ENCODE measurements around the gene CLDN9. TPM values are rescaled to one million over a fixed set of nuclear protein-coding genes. Genes with fewer than 3 reads are reported as not detected.

CLDN9 gene
- total and polyA plus RNA-seq, 2 experiments from 2014 or later = 3.5 to 8.9 TPM

DNA sequence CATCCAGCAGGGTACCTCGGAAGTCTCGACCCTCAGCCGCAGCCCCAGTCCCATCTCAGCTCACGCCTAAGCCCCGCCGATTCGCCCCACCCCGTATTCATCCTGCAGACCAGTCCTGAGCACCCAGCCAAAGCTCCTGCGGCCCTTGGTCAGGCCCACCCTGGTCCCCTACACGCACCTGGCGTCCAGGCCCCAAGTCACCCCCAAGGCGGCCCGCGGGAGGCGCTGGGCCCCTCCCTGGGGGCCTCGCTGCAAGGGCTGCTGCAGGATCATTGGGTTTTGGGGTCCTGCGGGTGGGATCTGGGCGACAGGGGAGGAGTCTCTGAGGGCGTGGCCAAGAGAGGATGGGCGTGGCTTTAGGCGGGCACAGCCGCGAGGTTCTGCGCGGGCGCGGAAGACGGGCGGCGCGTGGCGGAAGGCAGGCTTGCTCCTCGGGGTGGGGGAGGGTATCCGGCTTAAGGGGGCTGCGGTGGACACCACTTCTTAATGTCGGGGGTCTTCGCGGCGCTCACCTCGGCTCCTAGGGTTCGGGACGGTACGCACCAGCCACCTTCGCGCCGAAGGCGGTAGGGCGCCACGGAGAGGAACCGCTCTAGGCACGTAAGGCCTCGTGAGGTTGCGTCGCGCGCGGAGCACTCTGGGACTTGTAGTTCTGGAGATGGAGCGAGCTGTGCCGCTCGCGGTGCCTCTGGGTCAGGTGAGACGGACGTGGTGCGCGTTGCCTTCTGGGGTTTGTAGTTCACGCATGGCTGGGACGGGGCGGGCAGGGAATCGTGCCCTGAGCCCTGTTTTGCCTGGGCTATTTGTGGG is 11.2 kb downstream of the CLDN9 start, which contains the start of the genes HCFC1R1 and THOC6:
HCFC1R1 (minus strand) TSS at position 274 of the 810 bp plus-strand sequence; CDS start at position 273, 1 bp downstream.
THOC6 (plus strand) TSS at position 367 of the 810 bp plus-strand sequence; CDS start at position 659, 292 bp downstream.
- H3K27me3 ChIP-seq = no peaks in the 10 kb centered on the region
- H3K4me2 ChIP-seq = peak within 1 kb of the TSS; percentile 99
- H4K20me1 ChIP-seq (ENCODE audit: insufficient read depth, poor library complexity, severe bottlenecking) = peaks cover 5% of the 10 kb centered on the region
- H2AFZ ChIP-seq = peak within 1 kb of the TSS; percentile 45
- peak within 1 kb of the TSS; percentile 98 for H3K27ac ChIP-seq
- H3K36me3 ChIP-seq (replicated peaks; ENCODE audit: insufficient read depth, low read depth) = no peaks in the 10 kb centered on the region
- peak; percentile 98 for DNase-seq (ENCODE audit: low spot score)
- TF ChIP-seq, protein P1, sequence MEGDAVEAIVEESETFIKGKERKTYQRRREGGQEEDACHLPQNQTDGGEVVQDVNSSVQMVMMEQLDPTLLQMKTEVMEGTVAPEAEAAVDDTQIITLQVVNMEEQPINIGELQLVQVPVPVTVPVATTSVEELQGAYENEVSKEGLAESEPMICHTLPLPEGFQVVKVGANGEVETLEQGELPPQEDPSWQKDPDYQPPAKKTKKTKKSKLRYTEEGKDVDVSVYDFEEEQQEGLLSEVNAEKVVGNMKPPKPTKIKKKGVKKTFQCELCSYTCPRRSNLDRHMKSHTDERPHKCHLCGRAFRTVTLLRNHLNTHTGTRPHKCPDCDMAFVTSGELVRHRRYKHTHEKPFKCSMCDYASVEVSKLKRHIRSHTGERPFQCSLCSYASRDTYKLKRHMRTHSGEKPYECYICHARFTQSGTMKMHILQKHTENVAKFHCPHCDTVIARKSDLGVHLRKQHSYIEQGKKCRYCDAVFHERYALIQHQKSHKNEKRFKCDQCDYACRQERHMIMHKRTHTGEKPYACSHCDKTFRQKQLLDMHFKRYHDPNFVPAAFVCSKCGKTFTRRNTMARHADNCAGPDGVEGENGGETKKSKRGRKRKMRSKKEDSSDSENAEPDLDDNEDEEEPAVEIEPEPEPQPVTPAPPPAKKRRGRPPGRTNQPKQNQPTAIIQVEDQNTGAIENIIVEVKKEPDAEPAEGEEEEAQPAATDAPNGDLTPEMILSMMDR (IDR thresholded peaks at IDR 0.05; ENCODE audit: poor library complexity) = no peak
- TF ChIP-seq EZH2phosphoT487 (IDR thresholded peaks at IDR 0.05; ENCODE audit: low read depth, severe bottlenecking, unreplicated experiment) = no peak
- no peak for TF ChIP-seq EZH2 (IDR thresholded peaks at IDR 0.05; ENCODE audit: borderline replicate concordance)
- H3K9me2 ChIP-seq (replicated peaks; ENCODE audit: insufficient read depth) = no peaks in the 10 kb centered on the region
- H3K4me3 ChIP-seq = peak within 1 kb of the TSS; percentile 79
- H3K79me2 ChIP-seq = peaks cover 24% of the 10 kb centered on the region
- peaks cover 33% of the 10 kb centered on the region for H3K4me1 ChIP-seq (ENCODE audit: insufficient read depth)
- H3K9me3 ChIP-seq (ENCODE audit: low read depth) = no peaks in the 10 kb centered on the region
- 2% methylated on average over 54 of the region's 69 CpGs for WGBS (ENCODE audit: low lambda C conversion rate, missing lambda C conversion rate)

DNA sequence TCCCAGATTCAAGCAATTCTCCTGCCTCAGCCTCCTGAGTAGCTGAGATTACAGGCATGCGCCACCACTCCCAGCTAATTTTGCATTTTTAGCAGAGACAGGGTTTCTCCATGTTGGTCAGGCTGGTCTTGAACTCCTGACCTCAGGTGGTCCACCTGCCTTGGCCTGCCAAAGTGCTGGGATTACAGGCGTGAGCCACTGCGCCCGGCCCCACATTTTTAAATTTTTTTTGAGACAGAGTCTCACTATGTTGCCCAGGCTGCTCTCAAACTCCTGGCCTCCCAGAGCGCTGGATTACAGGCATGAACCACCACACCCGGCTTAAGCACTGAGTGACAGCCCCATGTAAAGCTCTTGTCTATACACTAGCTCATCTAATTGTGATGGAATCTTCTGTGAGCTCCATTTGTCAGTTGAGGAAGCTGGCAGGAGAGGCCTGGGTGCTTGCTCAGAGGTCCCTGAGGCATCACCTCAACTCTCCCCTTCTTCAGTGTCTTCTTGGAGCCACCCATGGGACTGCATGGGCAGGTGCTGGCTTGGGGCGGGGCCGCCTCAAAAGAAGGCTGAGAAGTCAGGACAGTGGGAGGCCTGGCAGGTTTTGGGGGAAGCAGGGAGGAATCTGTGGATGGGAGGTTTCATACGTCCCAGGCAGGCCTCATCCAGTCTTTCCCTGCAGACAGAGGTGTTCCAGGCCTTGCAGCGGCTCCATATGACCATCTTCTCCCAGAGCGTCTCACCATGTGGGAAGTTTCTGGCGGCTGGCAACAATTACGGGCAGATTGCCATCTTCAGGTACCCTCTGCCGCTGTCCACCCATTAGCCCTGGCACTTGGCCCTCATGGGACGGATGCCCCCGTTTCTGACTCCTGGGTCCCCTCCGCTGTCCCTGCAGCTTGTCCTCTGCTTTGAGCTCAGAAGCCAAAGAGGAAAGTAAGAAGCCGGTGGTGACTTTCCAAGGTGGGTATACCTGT is 12.6 kb downstream of the CLDN9 start:
- Histone ChIP-seq H3K9me3 (ENCODE audit: low read depth) (no peaks in the 10 kb centered on the region), H4K20me1 (ENCODE audit: insufficient read depth, poor library complexity, severe bottlenecking) (peaks cover 5% of the 10 kb centered on the region), H3K27ac (no peak overlapping the region), H3K27me3 (no peaks in the 10 kb centered on the region), H3K4me1 (ENCODE audit: insufficient read depth) (peaks cover 28% of the 10 kb centered on the region), H3K9me2 (replicated peaks; ENCODE audit: insufficient read depth) (no peaks in the 10 kb centered on the region), H3K79me2 (peaks cover 15% of the 10 kb centered on the region), H2AFZ (no peak overlapping the region), H3K4me2 (peak overlapping the region; percentile 99), H3K36me3 (replicated peaks; ENCODE audit: insufficient read depth, low read depth) (no peaks in the 10 kb centered on the region), H3K4me3 (no peak overlapping the region)
- 96% methylated on average over 18 of the region's 18 CpGs for WGBS (ENCODE audit: low lambda C conversion rate, missing lambda C conversion rate)
- DNase-seq (ENCODE audit: low spot score) = peak; percentile 23
- TF ChIP-seq EZH2phosphoT487 (IDR thresholded peaks at IDR 0.05; ENCODE audit: low read depth, severe bottlenecking, unreplicated experiment) = no peak
- TF ChIP-seq, protein P1 (IDR thresholded peaks at IDR 0.05; ENCODE audit: poor library complexity) = no peak
- TF ChIP-seq EZH2 (IDR thresholded peaks at IDR 0.05; ENCODE audit: borderline replicate concordance) = no peak

DNA sequence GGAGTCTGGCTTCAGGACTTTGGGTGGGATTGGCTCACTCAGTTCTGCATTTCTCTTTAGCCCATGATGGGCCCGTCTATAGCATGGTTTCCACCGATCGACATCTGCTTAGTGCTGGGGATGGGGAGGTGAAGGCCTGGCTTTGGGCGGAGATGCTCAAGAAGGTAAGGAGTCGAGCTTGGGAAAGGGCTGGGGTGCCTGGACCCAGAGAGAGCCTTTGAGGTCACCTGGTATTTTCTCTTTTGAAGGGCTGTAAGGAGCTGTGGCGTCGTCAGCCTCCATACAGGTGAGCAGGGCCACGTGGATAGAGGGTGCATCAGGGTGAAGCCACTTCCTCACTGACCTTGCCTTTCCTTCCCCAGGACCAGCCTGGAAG is 13.3 kb downstream of the CLDN9 start:
- WGBS (ENCODE audit: low lambda C conversion rate, missing lambda C conversion rate) = 95% methylated on average over 8 of the region's 8 CpGs

More for the DNA sequence above, 13.3 kb downstream of the CLDN9 start:
- DNase-seq (ENCODE audit: low spot score) = peak; percentile 11
- Histone ChIP-seq H3K4me1 (ENCODE audit: insufficient read depth) (peaks cover 28% of the 10 kb centered on the region), H3K4me2 (no peak overlapping the region), H3K9me3 (ENCODE audit: low read depth) (no peaks in the 10 kb centered on the region), H2AFZ (no peak overlapping the region), H3K27ac (no peak overlapping the region), H3K36me3 (replicated peaks; ENCODE audit: insufficient read depth, low read depth) (no peaks in the 10 kb centered on the region), H4K20me1 (ENCODE audit: insufficient read depth, poor library complexity, severe bottlenecking) (peaks cover 5% of the 10 kb centered on the region), H3K9me2 (replicated peaks; ENCODE audit: insufficient read depth) (no peaks in the 10 kb centered on the region), H3K27me3 (no peaks in the 10 kb centered on the region), H3K79me2 (peaks cover 15% of the 10 kb centered on the region), H3K4me3 (no peak overlapping the region)
- no peak for TF ChIP-seq EZH2phosphoT487 (IDR thresholded peaks at IDR 0.05; ENCODE audit: low read depth, severe bottlenecking, unreplicated experiment)
- TF ChIP-seq EZH2 (IDR thresholded peaks at IDR 0.05; ENCODE audit: borderline replicate concordance) = no peak
- TF ChIP-seq, protein P1 (IDR thresholded peaks at IDR 0.05; ENCODE audit: poor library complexity) = no peak
